OCI-LY3 (cell line): Measurements from ENCODE around the gene CLPSL2.
A peak's percentile ranks its signal among the peaks of the same experiment; 100 is the strongest.

Source experiments
- H2AFZ ChIP-seq: fragments of 200-600, 300-600 bp; shearing (Covaris generic); 2 replicates; pipeline ENCODE4 v1.6.0; 2014; ENCODE audit warnings: antibody characterized with exemption, low read depth, low read length
- H3K27ac ChIP-seq: fragments of 200-600, 300-600 bp; sonication (generic); 2 replicates; pipeline ENCODE4 v1.5.1; 2014; ENCODE audit warnings: mild to moderate bottlenecking, low read length, moderate library complexity, mixed read lengths
- H3K27me3 ChIP-seq: fragments of 200-600, 300-600 bp; sonication (generic); 2 replicates; pipeline ENCODE4 v1.6.1; 2014; ENCODE audit warnings: low read depth, low read length, mixed read lengths
- H3K36me3 ChIP-seq: fragments of 200-600, 300-600 bp; sonication (generic); replicated peaks from 2 replicates; pipeline ENCODE3; 2014; ENCODE audit warnings: low read depth, low read length, mixed read lengths
- H3K4me1 ChIP-seq: fragments of 300-600, 200-600 bp; sonication (generic); 2 replicates; pipeline ENCODE4 v1.6.1; 2014; ENCODE audit warnings: low read length, mixed read lengths
- H3K4me2 ChIP-seq: fragments of 200-600, 300-600 bp; sonication (generic); 2 replicates; pipeline ENCODE4 v1.6.1; 2014; ENCODE audit warnings: low read length, mixed read lengths
- H3K4me3 ChIP-seq: fragments of 300-600, 200-600 bp; sonication (generic); 2 replicates; pipeline ENCODE4 v1.5.1; 2014; ENCODE audit warnings: antibody characterized with exemption, mild to moderate bottlenecking, low read length, moderate library complexity
- H3K79me2 ChIP-seq: fragments of 300-600, 200-600 bp; shearing (Covaris generic); 2 replicates; pipeline ENCODE4 v1.6.1; 2014; ENCODE audit warnings: mild to moderate bottlenecking, low read length, mixed read lengths
- H3K9ac ChIP-seq: fragments of 300-600, 200-600 bp; shearing (Covaris generic); 2 replicates; pipeline ENCODE4 v1.6.0; 2014; ENCODE audit warnings: mild to moderate bottlenecking, low read length, moderate library complexity
- H3K9me3 ChIP-seq: fragments of 200-600, 300-600 bp; shearing (Covaris generic); 2 replicates; pipeline ENCODE4 v1.6.1; 2014; ENCODE audit warnings: low read length, mixed read lengths; ENCODE audit not compliant: insufficient read depth
- H4K20me1 ChIP-seq: fragments of 200-600, 300-600 bp; sonication (generic); 2 replicates; pipeline ENCODE4 v1.6.1; 2016; ENCODE audit warnings: low read length, mixed read lengths; ENCODE audit not compliant: insufficient read depth
- CTCF ChIP-seq: fragments of 200-600, 300-600 bp; sonication (generic); IDR thresholded peaks from 2 replicates; pipeline ENCODE4 v1.5.1; 2014; ENCODE audit warnings: antibody characterized with exemption, low read length, low read depth
- EZH2phosphoT487 ChIP-seq: fragments of 200-600 bp; shearing (Covaris generic); IDR thresholded peaks from 2 replicates; pipeline ENCODE4 v1.6.1; 2018; ENCODE audit warnings: antibody characterized with exemption, mixed run types, low read depth

Gene CLPSL2

GRCh38 chr6:35776364-35777215, at the start of gene CLPSL2:
Gene CLPSL2 (plus strand): TSS chr6:35776598. CDS start chr6:35776619, 21 bp downstream.
- Histone ChIP-seq H3K9me3 (no peaks in the 10 kb centered on the region), H2AFZ (peak within 1 kb of the TSS; percentile 35; the same call in 1 of the 2 replicates), H3K36me3 (no peaks in the 10 kb centered on the region), H3K9ac (peak within 1 kb of the TSS; percentile 48; the same call in 1 of the 2 replicates), H3K27me3 (no peaks in the 10 kb centered on the region), H3K27ac (no peak within 1 kb of the TSS), H3K4me3 (peak within 1 kb of the TSS; percentile 77), H4K20me1 (no peaks in the 10 kb centered on the region), H3K4me2 (peak within 1 kb of the TSS; percentile 72), H3K4me1 (peaks cover 13% of the 10 kb centered on the region), H3K79me2 (no peaks in the 10 kb centered on the region)
- TF ChIP-seq CTCF (no peak), EZH2phosphoT487 (no peak)

GRCh38 chr6:35727231-35727934, 49.0 kb upstream of the CLPSL2 start:
- Histone ChIP-seq H3K79me2 (peaks cover 14% of the 10 kb centered on the region), H3K36me3 (no peaks in the 10 kb centered on the region), H3K9me3 (no peaks in the 10 kb centered on the region), H3K4me3 (peak overlapping the region; percentile 86), H3K27me3 (no peaks in the 10 kb centered on the region), H2AFZ (peak overlapping the region; percentile 39; the same call in 1 of the 2 replicates), H3K27ac (peak overlapping the region; percentile 94), H3K4me1 (peaks cover 53% of the 10 kb centered on the region), H4K20me1 (no peaks in the 10 kb centered on the region), H3K4me2 (peak overlapping the region; percentile 99), H3K9ac (peak overlapping the region; percentile 90)
- TF ChIP-seq CTCF (no peak), EZH2phosphoT487 (no peak)

GRCh38 chr6:35727935-35728682, 48.3 kb upstream of the CLPSL2 start:
- H3K4me3 ChIP-seq = peak overlapping the region; percentile 86
- no peaks in the 10 kb centered on the region for H3K27me3 ChIP-seq
- peak overlapping the region; percentile 90 for H3K9ac ChIP-seq
- peaks cover 60% of the 10 kb centered on the region for H3K4me1 ChIP-seq
- no peaks in the 10 kb centered on the region for H4K20me1 ChIP-seq
- H3K4me2 ChIP-seq = peak overlapping the region; percentile 99
- TF ChIP-seq CTCF (no peak), EZH2phosphoT487 (no peak)
- H3K9me3 ChIP-seq = no peaks in the 10 kb centered on the region
- no peaks in the 10 kb centered on the region for H3K36me3 ChIP-seq
- peaks cover 20% of the 10 kb centered on the region for H3K79me2 ChIP-seq
- peak overlapping the region; percentile 72; the same call in 1 of the 2 replicates for H2AFZ ChIP-seq
- H3K27ac ChIP-seq = peak overlapping the region; percentile 94
